CD14-positive monocyte (primary cell): ENCODE results near the gene CCL16. TPM values are rescaled to one million over a fixed set of nuclear protein-coding genes. Genes with fewer than 3 reads are reported as not detected.
A peak's percentile ranks its signal among the peaks of the same experiment; 100 is the strongest.

ENCODE experiments used
- DNase-seq, 3 donors: peaks; one replicate each; pipeline ENCODE4 v3.0.0-alpha.2; 2011 to 2022
- H2AFZ ChIP-seq: 2 replicates; pipeline ENCODE4 v1.6.0; 2012; ENCODE audit warnings: mild to moderate bottlenecking, low read depth, low read length, inconsistent platforms; ENCODE audit not compliant: insufficient read depth, poor library complexity, severe bottlenecking
- H3K27ac ChIP-seq, 2 donors: 1 replicate in 1 of 2; 2 replicates in 1 of 2; pipeline ENCODE4 v1.5.1; 2012 to 2013; ENCODE audit warnings: low read length in 2 of 2, control low read depth in 1 of 2, inconsistent platforms in 1 of 2, low read depth in 1 of 2, mild to moderate bottlenecking in 1 of 2
- H3K27me3 ChIP-seq, 2 donors: one replicate each; pipeline versions ENCODE4 v1.6.0 to v1.6.1; 2011 to 2013; ENCODE audit warnings: low read length in 2 of 2; ENCODE audit not compliant: control insufficient read depth in 2 of 2, insufficient read depth in 2 of 2
- H3K36me3 ChIP-seq, 2 donors: replicated peaks in 1 of 2; 1 replicate in 1 of 2; 2 replicates in 1 of 2; pipeline versions ENCODE4 v1.5.1 to v1.6.1; 2012 to 2013; ENCODE audit warnings: low read length in 2 of 2, control low read depth in 1 of 2, inconsistent platforms in 1 of 2, mild to moderate bottlenecking in 1 of 2; ENCODE audit not compliant: insufficient read depth in 2 of 2, control insufficient read depth in 1 of 2
- H3K4me1 ChIP-seq, 2 donors: 1 replicate in 1 of 2; 2 replicates in 1 of 2; pipeline versions ENCODE4 v1.5.1 to v1.6.1; 2012 to 2013; ENCODE audit warnings: low read length in 2 of 2, control low read depth in 1 of 2, inconsistent platforms in 1 of 2, mild to moderate bottlenecking in 1 of 2, moderate library complexity in 1 of 2; ENCODE audit not compliant: insufficient read depth in 2 of 2, control insufficient read depth in 1 of 2
- H3K4me2 ChIP-seq: replicated peaks from 2 replicates; pipeline ENCODE3; 2012; ENCODE audit warnings: low read length, moderate library complexity, mild to moderate bottlenecking; ENCODE audit not compliant: poor library complexity, severe bottlenecking; ENCODE audit errors: extremely low read depth
- H3K4me3 ChIP-seq, 3 experiments: fragments of 200-600 bp in 1 of 3; sonication (generic) in 1 of 3; replicated peaks in 1 of 3; 1 replicate in 2 of 3; 2 replicates in 1 of 3; pipeline ENCODE4 v1.5.1; 2011 to 2013; ENCODE audit warnings: low read length in 3 of 3, mild to moderate bottlenecking in 3 of 3, control low read depth in 2 of 3, low read depth in 2 of 3, inconsistent platforms in 1 of 3, moderate library complexity in 1 of 3
- H3K79me2 ChIP-seq: 2 replicates; pipeline ENCODE4 v1.6.0; 2012; ENCODE audit warnings: mild to moderate bottlenecking, control low read depth, inconsistent platforms, low read length, moderate library complexity; ENCODE audit not compliant: insufficient read depth
- H3K9ac ChIP-seq: 2 replicates; pipeline ENCODE4 v1.6.0; 2017; ENCODE audit warnings: low read length, mild to moderate bottlenecking; ENCODE audit not compliant: insufficient read depth, poor library complexity, severe bottlenecking
- H3K9me3 ChIP-seq, 2 donors: replicated peaks in 1 of 2; 1 replicate in 1 of 2; 2 replicates in 1 of 2; pipeline versions ENCODE4 v1.5.1 to v1.6.1; 2012 to 2013; ENCODE audit warnings: low read length in 2 of 2, control low read depth in 1 of 2; ENCODE audit not compliant: control insufficient read depth in 1 of 2, insufficient read depth in 1 of 2
- H4K20me1 ChIP-seq: 2 replicates; pipeline ENCODE4 v1.6.0; 2012; ENCODE audit warnings: mild to moderate bottlenecking, low read length, control low read depth, moderate library complexity; ENCODE audit not compliant: insufficient read depth
- H3K27ac Mint-ChIP-seq, 7 donors: one replicate each; pipeline ENCODE4 v1.8.0; 2020; ENCODE audit warnings: mild to moderate bottlenecking in 7 of 7, mixed read lengths in 7 of 7, moderate library complexity in 6 of 7, inconsistent platforms in 2 of 7
- H3K27me3 Mint-ChIP-seq, 3 donors: one replicate each; pipeline ENCODE4 v1.8.0; 2021 to 2022; ENCODE audit warnings: low read depth in 3 of 3, mild to moderate bottlenecking in 3 of 3, mixed read lengths in 3 of 3, moderate library complexity in 3 of 3, inconsistent platforms in 1 of 3
- H3K36me3 Mint-ChIP-seq, 2 donors: one replicate each; pipeline ENCODE4 v1.8.0; 2020; ENCODE audit warnings: mixed read lengths in 2 of 2, inconsistent platforms in 1 of 2, mild to moderate bottlenecking in 1 of 2
- H3K4me1 Mint-ChIP-seq: one replicate; pipeline ENCODE4 v1.8.0; 2020; ENCODE audit warnings: mild to moderate bottlenecking, mixed read lengths
- H3K4me3 Mint-ChIP-seq, 2 donors: one replicate each; pipeline ENCODE4 v1.8.0; 2020; ENCODE audit warnings: mild to moderate bottlenecking in 2 of 2, mixed read lengths in 2 of 2, moderate library complexity in 1 of 2
- H3K9me3 Mint-ChIP-seq, 7 donors: one replicate each; pipeline ENCODE4 v1.8.0; 2020 to 2022; ENCODE audit warnings: mixed read lengths in 7 of 7, mild to moderate bottlenecking in 6 of 7, moderate library complexity in 6 of 7, inconsistent platforms in 2 of 7
- WGBS: methylation state at CpG from one replicate; pipeline ENCODE4 v1.1.5; 2013; ENCODE audit warnings: missing lambda C conversion rate; ENCODE audit not compliant: insufficient coverage; 5-methylcytosine and 5-hydroxymethylcytosine counted together
- intact Hi-C, 2 donors: fragments of 100-400 bp; cut with micrococcal nuclease; formaldehyde crosslinking; loops; one replicate each; pipeline versions ENCODE4 v1.15.0 to v1.15.1; 2023
- polyA plus RNA-seq, 3 donors: library from polyadenylated mRNA; depleted of rRNA in 1 of 3; unstranded in 2 of 3; stranded (reverse) in 1 of 3; fragments of 300-500 nt in 2 of 3; fragments of >200 nt in 1 of 3; fragmentation: Illumina TruSeq in 2 of 3; gene quantifications; 1 replicate in 2 of 3; 2 replicates in 1 of 3; pipeline ENCODE4 v1.2.3, GENCODE V29; 2012 to 2021
- TF ChIP-seq, protein P1 (sequence below): fragments of 200-600 bp; IDR thresholded peaks from one replicate; pipeline ENCODE4 v1.8.0; 2022; ENCODE audit warnings: antibody characterized with exemption, mild to moderate bottlenecking

Gene CCL16
- polyA plus RNA-seq, 3 donors = not detected

DNA sequence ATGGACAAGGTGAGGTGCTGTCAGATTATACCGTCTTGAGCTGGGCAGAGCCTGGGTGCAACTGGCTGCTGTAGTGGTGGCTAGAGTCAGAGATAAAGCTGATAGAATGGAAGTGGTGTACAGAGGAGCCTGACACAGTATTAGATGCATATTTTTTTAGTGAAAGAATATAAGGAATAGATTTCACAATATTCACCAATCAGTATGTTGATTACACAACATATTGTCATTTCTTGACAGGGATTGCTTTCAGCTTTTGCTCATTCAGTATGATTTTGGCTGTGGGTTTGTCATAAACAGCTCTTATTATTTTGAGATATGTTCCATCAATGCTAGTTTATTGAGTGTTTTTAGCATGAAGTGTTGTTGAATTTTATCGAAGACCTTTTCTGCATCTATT lies 38.1 kb upstream of the CCL16 start:
- no peak overlapping the region for H3K4me3 Mint-ChIP-seq
- H3K36me3 Mint-ChIP-seq = peaks cover 0 to 2% of the 10 kb centered on the region in 2 donors

DNA sequence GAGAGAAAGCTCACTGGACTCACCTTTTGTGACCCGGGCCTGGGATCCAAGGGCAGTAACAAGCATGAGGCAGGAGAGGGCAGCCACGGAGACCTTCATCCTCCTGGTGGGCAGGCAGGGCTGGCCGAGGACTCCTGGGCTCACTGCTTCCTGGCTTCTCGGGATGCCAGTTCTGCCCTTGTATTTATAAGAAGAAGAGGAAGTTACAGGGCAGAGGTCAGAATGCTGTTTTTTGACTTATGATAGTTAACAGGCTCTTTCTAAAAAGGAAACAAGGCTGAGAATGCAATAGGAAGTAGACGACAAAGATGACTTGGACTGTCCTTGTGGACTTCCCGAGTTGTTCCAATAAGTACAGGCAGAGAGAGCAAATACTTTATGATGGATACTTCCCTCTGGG lies 36.5 kb upstream of the CCL16 start, which contains the start of gene CCL23:
TSS of gene CCL23 (minus strand) at position 174 of the 400 bp plus-strand sequence. CDS start at position 99, 75 bp downstream.
- Mint-ChIP-seq H3K36me3 (peaks cover 5 to 13% of the 10 kb centered on the region in 2 donors), H3K9me3 (peaks cover 0 to 12% (median 5%) of the 10 kb centered on the region in 7 donors), H3K4me3 (peak within 1 kb of the TSS in 1 of 2 donors; percentile 54), H3K4me1 (peaks cover 27% of the 10 kb centered on the region), H3K27ac (peak within 1 kb of the TSS; percentile 51 to 87 (median 72)), H3K27me3 (no peaks in the 10 kb centered on the region)
- Histone ChIP-seq H3K79me2 (no peaks in the 10 kb centered on the region), H3K36me3 (no peaks in the 10 kb centered on the region), H3K27ac (peak within 1 kb of the TSS; percentile 35 to 55), H3K27me3 (no peaks in the 10 kb centered on the region), H3K9me3 (peaks cover 0 to 4% of the 10 kb centered on the region in 2 donors), H3K4me3 (peak within 1 kb of the TSS in 1 of 3 experiments; percentile 8), H3K4me1 (peaks cover 20 to 23% of the 10 kb centered on the region in 2 donors), H3K4me2 (peak within 1 kb of the TSS; percentile 36), H4K20me1 (no peaks in the 10 kb centered on the region), H3K9ac (no peak within 1 kb of the TSS), H2AFZ (peak within 1 kb of the TSS; percentile 54)
- TF ChIP-seq, protein P1, sequence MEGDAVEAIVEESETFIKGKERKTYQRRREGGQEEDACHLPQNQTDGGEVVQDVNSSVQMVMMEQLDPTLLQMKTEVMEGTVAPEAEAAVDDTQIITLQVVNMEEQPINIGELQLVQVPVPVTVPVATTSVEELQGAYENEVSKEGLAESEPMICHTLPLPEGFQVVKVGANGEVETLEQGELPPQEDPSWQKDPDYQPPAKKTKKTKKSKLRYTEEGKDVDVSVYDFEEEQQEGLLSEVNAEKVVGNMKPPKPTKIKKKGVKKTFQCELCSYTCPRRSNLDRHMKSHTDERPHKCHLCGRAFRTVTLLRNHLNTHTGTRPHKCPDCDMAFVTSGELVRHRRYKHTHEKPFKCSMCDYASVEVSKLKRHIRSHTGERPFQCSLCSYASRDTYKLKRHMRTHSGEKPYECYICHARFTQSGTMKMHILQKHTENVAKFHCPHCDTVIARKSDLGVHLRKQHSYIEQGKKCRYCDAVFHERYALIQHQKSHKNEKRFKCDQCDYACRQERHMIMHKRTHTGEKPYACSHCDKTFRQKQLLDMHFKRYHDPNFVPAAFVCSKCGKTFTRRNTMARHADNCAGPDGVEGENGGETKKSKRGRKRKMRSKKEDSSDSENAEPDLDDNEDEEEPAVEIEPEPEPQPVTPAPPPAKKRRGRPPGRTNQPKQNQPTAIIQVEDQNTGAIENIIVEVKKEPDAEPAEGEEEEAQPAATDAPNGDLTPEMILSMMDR = no peak
- intact Hi-C loops = loop anchor here in 1 of 2 donors (10.0 kb wide), 1 partner anchor 57 kb away; no protein-coding TSS in a partner anchor
- WGBS = 21% methylated on average over 4 of the region's 6 CpGs
- peak; percentile 46 to 75 (median 72) for DNase-seq

More for the DNA sequence above, 38.1 kb upstream of the CCL16 start:
- WGBS = 100% methylated on average over 2 of the region's 2 CpGs
- Mint-ChIP-seq H3K4me1 (peaks cover 36% of the 10 kb centered on the region), H3K27me3 (no peaks in the 10 kb centered on the region), H3K27ac (no peak overlapping the region), H3K9me3 (peaks cover 0 to 15% (median 9%) of the 10 kb centered on the region in 7 donors)
- TF ChIP-seq, protein P1 = no peak
- no peaks in the 10 kb centered on the region for H3K36me3 ChIP-seq
- no peaks in the 10 kb centered on the region for H3K27me3 ChIP-seq
- no peak overlapping the region for H2AFZ ChIP-seq
- no peaks in the 10 kb centered on the region for H4K20me1 ChIP-seq
- peaks cover 24 to 29% of the 10 kb centered on the region in 2 donors for H3K4me1 ChIP-seq
- intact Hi-C loops = loop anchor here in 1 of 2 donors (10.0 kb wide), 1 partner anchor 55 kb away; no protein-coding TSS in a partner anchor
- H3K4me3 ChIP-seq = no peak overlapping the region
- no peak overlapping the region for H3K4me2 ChIP-seq
- DNase-seq = no peak
- no peaks in the 10 kb centered on the region for H3K79me2 ChIP-seq
- H3K27ac ChIP-seq = no peak overlapping the region
- no peak overlapping the region for H3K9ac ChIP-seq
- H3K9me3 ChIP-seq = peaks cover 0 to 9% of the 10 kb centered on the region in 2 donors
